NCI-H1436 treated with DMSO at 0.1 percent for 48 hours (cell line): ENCODE data around the gene IL21R.

Source experiments
- DNase-seq: peaks from one replicate; lab custom pipeline; 2025; lab: John Stamatoyannopoulos, UW

IL21R gene

GRCh38 chr16:27463741-27464591 lies 62.0 kb downstream of the IL21R start:
- DNase-seq = no peak

DNA sequence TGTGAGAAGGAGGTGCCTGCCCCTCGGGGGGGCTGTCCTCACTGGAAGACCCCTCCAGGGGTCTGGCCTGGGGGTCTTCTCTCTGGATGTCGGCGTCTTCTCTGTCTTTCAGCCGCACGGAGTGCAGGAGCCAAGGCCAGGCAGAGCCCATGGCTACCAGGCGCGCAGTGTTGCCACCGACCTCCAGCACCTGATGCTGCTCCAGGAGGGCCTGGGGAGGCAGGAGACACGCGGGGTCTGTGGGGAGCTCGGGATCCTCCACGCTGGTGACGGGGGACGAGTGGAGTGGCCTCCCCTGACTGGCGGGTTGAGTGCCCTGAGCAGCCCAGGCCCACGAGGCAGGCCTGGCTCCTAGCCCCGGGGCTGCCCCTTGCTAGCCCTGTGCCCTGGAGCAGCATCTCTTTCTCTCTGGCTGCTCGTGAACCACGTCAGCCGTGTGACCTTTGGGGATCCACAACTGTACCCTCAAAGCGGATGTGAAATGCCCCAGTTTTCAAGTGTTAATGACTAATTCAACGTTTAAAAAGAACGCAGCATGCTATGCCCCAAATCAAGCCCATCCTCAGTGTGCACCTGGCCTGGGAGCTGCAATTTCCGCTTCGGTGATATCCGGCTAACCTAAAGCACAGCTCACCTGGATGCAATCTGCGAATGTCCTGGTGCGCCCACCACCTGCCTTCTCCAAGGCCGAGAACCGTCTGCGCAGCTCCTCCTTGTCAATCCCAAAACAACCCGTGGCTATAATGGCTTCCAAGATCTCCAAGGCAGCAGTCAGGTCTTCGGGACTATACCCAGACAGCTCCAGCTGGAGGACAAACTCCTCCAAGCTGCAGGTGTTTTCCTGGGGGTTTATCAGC lies 62.9 kb downstream of the IL21R start:
- no peak for DNase-seq

DNA sequence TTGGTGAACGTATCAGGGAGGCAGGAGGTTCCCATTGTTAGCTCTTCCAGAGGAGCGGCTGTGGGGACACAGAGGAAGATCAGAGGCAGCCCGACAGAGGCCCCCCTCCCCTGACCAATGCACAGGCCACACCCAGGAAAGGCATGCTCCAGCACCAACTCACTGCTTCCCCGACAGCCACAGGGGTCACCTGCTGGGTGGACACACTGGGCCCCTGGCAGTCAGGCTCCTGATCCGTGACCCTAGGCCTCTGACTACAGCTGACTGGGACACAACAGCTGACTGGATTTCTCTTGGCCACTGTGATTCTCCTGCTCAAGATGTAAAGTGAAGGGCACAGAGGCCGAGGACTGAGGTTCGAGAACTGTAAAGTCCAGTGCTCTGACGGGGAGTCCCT lies 63.5 kb downstream of the IL21R start:
- no peak for DNase-seq

DNA sequence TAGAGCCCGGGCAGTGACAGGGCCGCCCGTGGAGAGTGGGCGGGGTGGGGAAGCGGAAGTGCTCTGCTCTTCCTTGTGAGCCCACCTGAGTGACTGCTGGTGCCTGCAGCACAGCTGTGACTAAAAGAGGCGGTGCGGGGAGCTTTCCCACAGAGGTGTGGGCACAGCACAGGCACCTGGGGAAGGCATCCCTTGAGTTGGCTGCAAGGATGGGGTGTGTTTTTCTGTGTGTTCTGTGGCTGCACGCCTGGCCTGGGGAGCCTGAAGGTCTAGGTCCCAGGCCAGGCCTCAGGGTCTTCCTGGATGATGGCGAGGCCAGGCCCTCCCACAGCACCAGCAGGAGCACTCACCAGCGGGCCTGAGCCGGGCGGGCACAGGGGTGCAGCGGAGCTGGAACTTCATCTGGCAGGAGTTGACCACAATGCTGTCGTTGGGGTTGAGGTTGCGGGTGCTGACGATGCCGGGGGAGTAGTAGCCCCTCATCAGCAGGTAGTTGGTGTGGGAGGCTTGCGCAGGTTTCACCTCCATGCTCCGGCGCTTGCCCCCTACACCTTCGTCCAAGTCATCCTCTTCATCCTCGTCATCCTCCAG lies 67.1 kb downstream of the IL21R start:
- no peak for DNase-seq

DNA sequence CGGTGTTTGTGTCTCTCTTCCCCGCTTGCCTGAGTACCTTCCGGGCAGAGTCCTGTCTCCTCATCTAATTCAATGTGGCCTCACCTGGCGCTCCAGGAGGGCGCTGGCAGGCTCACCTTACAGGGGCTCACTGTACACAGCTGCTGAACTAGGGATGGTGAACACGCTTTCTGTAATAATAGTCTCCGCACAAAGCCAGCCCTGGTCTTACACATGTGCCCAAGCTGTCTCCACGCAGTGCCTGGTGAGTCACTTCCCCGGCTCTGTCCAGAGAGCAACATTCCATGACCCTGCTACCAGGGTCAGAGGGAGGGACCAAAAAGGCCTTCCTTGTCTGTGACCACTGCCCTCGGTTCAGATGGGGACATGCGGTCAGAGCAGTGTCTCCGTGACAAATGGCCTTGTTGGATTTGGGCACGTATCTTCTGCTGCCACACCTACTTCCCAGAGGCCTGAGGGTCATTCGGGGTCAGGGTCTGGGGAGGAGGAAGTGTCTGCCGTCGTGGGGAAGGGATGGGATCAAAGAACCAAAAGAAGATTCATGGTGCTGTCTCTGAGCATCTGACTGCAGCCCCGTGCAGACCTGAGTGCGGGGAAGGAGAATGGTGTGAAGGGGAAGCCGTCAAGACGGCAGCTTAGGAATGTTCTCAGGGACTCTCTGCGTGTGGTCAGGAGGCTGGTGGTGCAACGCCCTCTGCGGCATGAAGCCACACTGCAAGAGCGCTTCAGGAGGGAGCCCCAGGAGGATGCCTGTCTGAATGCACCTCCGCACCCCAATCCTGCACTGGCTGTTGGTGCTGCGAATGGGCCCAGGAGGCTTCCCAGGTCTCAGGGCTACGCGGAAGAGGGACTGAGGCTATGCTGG lies 68.8 kb downstream of the IL21R start:
- DNase-seq = no peak

GRCh38 chr16:27471661-27472060 lies 69.7 kb downstream of the IL21R start:
- no peak for DNase-seq

DNA sequence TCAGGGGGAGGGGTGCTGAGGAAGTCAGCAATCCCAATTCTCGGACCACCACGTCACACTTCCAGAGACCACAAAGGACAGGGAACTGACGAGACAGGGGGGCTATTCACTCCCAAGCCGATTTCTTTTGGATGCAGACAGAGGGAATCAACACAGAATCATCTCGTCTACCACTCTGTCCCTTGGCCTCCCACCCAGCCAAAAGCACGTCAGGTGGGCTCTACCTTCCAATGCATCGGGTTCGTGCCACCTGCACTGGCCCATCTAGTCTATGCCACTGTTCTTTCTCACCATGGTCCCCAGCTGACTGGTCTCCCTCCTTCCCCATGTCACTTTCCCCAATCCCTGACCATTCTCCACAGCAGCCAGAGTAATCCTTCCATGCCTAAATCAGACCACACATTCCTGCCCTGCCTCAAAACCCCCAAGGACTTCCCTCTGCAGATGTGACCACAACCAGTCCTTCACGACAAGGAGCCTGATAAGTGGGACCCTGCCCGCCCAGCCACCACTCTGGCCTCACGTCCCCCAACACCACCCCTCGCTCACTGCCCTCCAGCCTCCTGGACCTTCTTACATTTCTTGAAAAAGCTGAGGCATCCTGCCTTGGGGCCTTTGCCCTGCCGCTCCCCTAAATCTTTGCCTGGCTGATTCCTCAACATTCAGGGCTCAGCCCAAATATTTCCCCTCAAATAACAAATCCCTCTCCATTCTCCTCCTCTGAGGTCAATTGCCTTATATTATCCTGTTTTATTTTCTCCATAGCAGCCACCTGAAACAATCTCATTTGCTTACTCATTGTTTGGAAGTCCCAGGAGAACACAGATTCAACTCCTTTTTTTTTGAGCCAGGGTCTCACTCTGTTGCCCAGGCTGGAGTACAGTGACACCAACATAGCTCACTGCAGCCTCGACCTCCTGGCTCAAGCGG lies 70.4 kb downstream of the IL21R start:
- DNase-seq = no peak

DNA sequence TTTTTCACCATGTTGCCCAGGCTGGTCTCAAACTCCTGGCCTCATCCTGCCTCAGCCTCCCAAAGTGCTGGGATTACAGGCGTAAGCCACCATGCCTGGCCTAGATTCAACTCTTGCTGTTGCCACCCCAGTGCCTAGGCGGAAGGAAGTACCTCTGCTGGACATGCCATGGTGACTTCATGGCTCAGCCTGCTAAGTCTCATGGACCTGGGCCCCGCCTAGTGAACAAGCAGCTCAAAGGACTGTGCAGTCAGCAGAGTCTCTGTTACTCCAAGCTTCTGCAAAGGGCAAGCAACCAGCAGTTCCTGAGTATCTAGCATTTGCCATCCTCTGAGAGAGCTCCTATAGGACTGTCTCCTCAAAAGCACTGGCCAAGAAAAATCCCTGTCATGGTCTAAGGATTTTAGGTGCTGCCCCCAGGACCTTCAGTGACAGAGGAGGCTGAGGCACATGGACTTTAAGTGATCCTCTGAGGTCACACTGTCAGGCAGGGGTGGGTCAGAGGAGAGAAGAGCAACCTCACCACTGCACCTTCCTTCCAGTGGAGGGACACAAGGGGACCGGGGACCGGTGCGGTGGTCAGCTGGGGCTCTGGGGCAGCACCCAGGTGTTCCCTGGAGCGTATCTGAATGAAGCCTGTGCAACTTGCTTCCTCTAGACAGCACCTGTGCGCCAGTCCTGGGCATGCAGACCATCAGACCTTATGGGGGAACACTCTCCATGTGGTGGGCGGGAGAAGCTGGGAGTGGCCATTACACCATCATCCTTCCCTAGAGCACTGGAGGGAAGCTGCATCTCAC lies 71.3 kb downstream of the IL21R start:
- DNase-seq = no peak

GRCh38 chr16:27474041-27474440 lies 72.1 kb downstream of the IL21R start:
- no peak for DNase-seq

- DNase-seq = no peak
These were observed 72.9 kb downstream of the IL21R start for GRCh38 chr16:27474921-27475320.

- DNase-seq = no peak
These were observed 73.6 kb downstream of the IL21R start for GRCh38 chr16:27475561-27475960.

DNA sequence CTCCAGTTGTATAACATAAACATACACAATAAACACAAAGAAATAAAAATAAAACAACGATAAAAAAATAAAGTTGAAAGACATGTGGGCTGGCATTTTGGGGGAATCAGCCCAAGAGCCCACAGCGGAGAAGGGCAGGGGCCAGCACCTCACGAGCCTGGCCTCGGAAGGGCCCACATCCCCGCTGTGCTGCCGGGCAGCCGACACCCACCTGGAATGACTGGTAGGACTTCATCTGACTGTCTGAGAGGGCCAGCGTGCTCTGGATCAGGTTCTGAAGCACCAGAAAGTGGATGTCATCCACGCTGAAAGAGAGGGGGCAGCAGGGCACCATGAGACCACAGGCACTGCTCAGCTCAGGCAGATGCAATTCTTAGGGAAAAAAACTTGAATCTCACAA lies 74.3 kb downstream of the IL21R start:
- no peak for DNase-seq

GRCh38 chr16:27480761-27481160 lies 78.8 kb downstream of the IL21R start:
- DNase-seq = no peak

GRCh38 chr16:27481282-27481934 lies 79.4 kb downstream of the IL21R start:
- DNase-seq = no peak

- DNase-seq = no peak
These were observed 80.6 kb downstream of the IL21R start for GRCh38 chr16:27482397-27483087.

- DNase-seq = no peak
These were observed 81.1 kb downstream of the IL21R start for GRCh38 chr16:27483088-27483437.

GRCh38 chr16:27483624-27484023 lies 81.7 kb downstream of the IL21R start:
- no peak for DNase-seq

GRCh38 chr16:27485126-27485525 lies 83.2 kb downstream of the IL21R start:
- no peak for DNase-seq

DNA sequence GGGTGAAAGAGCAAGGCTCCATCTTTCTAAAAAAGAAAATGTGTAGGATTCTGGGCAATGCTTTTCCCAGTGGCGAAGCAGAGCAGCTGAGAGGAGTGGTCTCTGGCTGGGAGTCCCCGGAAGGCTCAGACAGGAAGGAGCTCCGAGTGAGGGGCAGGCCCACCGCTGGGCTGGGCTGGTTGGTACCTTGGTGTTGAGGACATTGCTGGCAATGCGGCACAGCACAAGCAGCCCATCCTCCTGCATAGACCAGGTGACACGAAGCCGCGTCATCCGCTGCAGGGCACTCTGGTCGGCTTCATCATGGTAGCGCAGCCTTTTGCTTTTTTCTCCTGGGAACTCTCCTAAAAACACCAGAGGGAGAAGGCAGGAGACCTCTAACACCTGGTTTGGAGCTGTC lies 83.8 kb downstream of the IL21R start:
- DNase-seq = no peak
